ENCODE measurements around the gene DUSP15.

DUSP15 gene

DNA sequence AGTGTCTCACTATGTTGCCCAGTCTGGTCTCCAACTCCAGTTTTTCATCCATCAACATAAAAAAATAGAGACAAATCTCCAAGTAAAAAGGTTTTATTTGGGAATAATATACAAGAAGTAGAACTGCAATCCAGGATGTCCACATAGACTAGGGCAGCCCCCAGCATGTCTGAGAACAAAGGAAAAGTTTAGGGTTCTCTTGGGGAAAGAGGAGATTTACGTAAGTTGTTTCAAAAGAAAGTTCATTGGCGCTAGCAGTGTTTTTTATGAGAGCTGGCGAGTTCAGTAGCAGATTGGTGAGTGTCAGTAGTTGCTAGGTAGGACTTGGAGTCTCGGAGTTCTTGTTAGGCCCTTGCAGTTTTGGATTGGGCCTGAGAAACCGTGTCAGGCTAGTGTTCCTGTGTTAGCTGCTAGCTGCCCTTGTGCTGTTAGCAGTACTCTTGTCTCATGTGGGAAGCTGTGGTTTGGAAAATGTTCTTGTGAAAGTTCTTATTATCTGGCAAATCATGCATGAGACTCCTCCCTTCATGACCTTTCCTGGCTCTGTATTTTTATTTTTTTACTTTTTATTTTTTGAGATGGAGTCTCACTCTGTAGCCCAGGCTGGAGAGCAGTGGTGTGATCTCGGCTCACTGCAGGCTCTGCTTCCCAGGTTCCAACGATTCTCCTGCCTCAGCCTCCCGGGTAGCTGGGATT lies 24.8 kb upstream of the DUSP15 start:
- DNase-seq (ENCODE audit: low read depth in 2 of 2) = no peak

DNA sequence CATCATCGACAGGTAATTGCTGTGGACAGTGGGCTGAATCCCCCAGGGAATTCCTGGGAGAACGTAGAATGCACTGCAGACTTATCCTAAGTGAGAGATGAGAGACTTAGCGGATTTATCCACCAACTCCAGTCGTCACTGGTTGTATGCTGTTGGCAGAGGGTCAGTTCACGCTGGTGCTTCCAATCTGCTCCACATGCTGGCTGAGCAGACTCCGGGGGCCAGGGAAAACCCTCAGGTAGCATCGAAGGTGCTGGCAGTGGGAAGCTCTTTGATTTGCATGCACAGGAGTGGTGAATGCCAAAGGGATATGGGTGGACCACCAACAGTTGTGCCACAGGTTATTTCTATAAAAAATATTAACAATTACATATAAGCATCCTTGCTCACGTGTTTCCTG lies 20.3 kb upstream of the DUSP15 start:
- DNase-seq (ENCODE audit: low read depth in 2 of 2) = no peak

DNA sequence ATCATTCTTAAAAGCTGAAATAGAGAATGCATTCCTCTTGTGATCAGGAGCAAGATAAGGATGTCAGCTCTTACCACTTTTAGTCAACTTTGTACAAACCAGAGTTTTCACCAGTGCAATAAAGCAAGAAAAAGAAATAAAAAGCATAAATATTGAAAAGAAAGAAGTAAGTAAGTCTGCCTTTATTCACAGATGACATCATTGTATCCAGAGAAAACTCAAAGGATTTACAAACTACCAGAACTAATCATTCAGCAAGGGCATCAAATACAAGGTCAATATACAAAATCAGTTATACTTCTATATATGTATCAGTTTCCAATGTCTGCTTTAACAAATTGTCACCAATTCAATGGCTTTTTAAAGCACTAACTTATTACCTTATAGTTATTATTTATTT lies 13.5 kb upstream of the DUSP15 start:
- DNase-seq (ENCODE audit: low read depth in 2 of 2) = no peak

DNA sequence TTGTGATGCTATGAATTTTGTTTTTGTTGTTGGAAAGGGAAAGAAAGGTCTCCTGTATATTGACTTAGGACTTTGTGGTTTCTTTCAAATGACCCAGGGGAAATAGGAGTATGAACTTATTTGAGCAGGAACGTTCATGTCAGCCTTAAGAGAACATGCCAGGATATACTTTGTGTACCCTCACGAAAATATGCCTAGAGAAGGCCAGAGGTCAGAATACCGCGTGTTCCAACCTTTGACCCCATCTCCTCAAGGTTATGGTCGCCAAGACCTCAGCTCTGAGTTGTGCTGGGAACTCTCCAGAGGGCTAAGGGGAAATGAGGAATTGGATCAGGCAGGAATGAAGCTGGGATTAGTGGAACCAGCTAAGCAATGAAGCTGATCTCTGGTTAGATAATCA lies 11.6 kb upstream of the DUSP15 start:
- no peak for DNase-seq (ENCODE audit: low read depth in 2 of 2)

DNA sequence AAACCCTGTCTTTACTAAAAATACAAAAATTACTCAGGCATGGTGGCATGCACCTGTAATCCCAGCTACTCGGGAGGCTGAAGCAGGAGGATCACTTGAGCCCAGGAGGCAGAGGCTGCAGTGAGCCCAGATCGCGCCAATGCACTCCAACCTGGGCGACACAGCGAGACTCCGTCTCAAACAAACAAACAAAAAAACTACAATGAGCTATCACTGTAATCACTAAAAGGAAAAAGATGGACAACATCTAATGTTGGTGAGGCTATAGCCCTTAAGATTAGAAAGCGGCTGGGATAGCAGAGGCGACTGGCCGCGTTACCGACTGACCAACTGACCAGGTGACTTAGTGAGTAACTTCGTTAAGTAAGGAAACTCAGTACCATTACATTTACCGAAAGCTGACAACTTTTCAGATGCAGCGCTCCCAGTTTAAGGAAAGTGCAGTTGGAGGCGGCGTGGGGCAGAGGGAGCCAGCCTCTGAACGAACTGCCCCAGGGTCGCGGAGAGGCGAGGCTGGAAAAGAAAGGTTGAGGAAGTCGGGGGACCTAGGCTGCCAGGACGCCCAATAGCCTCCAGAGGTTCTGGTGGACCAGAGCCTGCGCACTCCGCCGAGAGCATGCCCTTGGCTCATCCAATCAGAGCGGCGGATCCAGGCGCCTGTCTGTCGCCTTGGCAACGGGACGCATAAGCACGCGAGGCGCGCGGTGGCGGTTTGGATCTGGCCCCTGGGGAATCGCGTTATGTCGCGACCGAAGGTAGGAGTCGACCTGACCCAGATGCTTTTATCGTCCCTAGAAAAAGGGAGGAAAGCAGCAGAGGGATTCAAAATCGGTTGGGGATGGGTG lies 9.0 kb upstream of the DUSP15 start:
- peak; percentile 43 to 48 for DNase-seq (ENCODE audit: low read depth in 2 of 2)

DNA sequence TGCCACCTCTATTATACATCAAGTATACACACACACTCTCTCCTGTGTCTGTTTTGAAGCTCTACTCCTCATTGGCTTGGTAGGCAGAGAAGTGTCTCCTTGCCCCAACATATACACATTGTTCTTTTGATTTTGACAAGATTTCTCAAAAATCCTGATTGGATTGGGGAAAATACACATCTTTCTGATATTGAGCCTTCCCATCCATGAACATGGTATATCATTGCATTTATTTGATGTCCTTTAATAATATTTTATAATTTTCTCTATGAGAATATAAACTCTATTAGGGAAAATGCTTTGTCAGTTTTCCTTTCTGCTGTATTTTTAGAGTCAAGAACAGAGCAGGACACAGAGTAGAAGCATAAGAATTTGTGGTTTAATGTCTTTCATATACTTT lies 7.4 kb upstream of the DUSP15 start:
- no peak for DNase-seq (ENCODE audit: low read depth in 2 of 2)

DNA sequence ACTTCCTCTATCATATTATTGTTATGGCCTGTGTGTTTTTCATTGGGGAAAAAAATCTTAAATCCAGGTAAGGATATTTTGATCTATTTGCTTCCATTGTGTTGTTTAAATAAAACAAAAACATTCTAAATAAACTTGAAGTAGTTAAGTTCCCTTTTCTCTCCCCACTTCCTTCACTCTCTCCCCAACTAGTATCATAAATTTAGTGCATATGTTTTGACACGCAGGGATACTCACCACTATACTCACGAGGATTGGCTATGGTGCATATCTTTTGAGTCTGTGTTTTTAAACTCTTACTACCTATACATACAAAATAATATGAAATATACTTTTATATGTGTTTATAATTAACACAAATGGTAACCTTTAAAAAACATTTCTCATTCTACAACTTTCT lies 5.3 kb upstream of the DUSP15 start:
- no peak for DNase-seq (ENCODE audit: low read depth in 2 of 2)

DNA sequence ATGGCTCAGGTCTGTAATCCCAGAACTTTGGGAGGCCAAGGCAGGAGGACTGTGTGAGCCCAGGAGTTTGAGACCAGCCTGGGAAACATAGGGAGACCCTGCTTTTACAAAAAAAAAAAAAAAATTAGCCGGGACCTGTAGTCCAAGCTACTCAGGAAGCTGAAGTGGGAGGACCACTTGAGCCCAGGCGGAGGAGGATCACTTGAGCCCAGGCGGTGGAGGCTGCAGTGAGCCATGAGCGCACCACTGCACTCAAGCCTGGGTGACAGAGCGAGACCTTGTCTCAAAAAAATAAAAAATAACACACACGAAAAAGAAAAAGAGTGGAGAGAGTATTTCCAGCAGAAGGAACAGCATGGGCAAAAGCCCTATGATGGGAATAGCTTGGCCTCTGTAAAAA lies 2.1 kb upstream of the DUSP15 start:
- DNase-seq (ENCODE audit: low read depth in 2 of 2) = no peak

DNA sequence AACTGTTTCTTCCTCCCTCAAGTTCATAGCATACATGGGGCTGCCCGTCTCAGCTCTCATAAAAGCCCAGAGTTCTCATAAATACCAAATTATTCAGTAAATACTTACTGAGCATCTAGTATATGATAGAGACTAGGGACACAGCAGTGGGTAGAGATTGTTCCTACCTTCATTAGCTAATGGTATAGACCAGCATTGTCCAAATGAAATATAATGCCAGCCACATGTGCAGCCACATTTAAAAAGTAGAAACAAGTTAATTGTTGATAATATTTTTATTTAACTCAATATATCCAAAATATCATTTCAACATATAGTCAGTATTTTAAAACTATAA lies 1.3 kb upstream of the DUSP15 start:
- DNase-seq (ENCODE audit: low read depth in 2 of 2) = no peak

DNA sequence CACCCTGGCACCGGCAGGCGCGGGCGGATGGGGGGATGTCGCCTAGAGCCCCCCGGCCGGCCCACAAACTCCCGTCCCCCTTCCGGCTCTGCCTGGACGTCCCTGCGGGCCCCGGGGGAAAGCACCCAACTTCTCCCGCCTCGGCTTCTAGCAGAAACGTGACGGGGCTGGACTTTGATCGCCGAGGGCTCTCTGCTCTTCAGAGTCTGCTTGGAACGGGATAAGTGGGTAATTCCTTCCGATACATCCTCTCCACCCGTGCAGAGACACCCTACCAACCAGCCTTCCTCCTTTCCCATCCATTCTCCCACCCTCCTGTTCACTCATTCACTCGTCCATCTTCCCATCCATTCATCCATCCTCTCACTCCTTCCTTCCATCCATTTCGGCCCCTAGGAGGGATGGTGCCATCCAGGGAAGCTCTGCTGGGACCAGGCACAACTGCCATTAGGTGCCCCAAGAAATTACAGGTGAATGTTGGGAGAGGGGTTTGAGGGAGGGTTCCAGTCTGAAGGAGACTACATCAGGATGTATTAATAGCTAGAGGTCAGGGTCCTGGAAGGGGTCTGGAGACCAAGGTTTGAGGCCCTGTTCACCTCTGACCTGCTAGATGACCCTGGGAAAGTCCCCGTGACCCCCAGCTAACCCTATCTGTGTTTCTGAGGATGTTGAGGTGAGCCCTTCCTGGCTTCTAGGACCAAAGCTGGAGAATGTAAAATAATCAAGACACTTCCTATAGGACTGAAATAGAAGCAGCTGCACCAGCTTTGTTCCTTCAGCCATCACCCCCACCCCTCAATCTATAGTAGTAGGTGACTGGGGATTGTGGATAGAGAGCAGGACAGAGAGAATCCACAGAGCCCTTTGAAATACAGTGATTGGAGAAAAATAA lies 645 bp upstream of the DUSP15 start:
- DNase-seq (ENCODE audit: low read depth in 2 of 2) = no peak

DNA sequence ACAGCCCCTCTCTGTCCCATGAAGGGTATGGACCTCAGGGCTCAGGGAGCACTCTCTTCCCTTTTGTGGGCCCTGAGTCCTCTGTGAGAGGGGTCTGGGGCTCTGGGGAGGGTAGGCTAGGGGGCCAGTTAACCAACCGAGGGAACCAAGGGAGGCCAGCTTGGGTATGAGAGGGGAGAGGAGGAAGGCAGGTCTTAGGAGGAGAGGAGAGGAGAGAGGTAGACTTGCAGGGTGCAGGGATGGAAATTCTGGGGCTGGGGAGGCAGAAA lies 720 bp downstream of the DUSP15 start:
- DNase-seq (ENCODE audit: low read depth in 2 of 2) = no peak

DNA sequence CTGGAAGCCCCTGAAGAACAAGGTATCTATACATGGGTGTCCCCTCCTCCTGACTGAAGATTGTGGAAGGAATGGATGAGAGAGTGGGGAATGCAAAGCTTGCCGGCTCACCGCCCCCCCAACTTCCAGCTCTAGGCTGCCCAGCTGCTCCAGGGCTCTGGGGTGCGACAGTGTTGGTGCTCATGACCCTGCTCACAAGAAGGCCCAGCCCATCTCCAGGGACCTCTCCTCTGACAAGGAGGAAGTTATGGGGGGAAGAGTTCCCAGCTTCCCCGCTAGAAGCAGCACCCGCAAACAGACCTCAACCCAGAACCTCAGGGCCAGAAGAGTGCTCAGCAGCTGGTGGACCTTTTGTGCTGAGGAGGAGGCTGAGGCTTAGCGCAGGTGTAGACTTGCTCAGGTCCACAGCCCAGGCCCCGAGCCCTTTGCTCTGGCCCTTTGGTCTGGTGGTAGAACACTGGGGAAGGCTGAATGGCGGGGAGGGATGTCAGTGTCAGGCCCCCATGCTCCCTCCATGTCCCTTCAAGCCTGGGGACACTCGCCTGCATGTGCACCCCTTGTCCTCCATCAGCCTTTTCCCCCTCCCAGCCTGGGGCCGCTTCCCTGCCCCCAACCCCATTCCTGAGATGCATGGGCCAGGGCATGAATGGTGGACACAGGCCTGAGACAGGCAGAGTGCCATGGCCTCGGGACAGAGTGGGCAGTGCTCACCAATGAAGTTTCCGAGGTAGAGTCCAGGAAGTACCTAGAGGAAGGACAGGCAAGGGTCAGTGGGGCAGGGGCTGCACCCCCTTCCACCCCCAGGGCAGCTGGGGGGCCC lies 1.3 kb downstream of the DUSP15 start:
- no peak for DNase-seq (ENCODE audit: low read depth in 2 of 2)

DNA sequence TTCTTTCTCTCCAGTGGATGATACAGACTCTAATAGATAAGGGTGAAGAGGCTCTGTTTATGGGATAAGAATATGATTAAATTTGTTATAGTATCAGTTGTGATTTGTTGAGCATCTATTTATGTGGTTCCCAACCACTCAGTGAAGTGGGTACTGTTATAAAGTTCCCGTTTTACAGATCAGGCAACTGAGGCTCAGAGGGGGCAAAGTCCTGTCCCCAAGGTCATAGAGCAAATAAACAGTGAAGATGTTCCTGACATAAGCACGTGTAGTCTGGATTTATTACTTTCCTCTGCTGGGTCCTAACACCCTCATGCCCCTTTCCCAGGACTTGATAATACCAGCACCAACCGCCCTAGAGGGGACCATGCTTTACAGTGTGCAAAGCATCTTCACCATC lies 4.1 kb downstream of the DUSP15 start:
- no peak for DNase-seq (ENCODE audit: low read depth in 2 of 2)

DNA sequence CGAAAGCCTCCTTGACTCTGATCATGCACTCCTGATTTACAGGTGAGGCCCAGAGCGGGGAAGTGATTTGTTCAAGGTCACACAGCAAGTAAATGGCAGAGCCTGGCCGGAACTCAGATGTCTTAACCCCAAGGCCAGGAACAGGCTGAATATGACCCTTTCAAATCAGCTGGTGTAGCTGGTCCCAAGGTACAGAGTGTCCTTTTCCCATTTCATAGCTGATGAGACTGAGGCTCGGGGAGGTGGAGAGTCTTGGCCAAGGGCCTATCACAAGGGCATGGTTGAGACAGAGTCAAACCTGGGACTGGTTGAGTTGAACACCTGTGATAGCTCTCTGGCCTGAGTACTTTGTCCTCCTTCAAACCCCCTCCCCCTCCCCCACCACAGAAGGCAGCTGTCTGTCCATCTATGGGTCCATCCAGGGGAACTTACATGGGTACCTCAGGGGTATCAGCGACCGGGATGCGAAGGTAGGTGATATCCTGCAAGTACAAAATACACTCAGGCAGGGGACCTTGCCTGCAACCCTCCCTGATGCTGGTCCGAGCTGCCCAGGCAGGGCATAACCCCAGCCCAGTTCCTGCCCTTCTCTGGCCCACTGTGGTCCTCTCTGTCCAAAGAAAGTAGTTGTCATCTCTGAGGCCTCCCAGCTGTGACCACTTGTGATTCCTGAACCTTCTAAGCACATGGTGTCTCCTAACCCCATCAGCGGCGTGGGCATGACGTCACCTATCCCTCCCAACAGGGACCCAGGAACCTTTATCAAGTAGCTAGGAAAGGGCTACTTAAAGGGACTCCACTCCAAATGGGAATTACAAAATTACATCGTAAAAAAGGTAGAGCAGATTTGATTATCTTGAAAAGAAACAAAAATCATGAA lies 5.6 kb downstream of the DUSP15 start:
- DNase-seq (ENCODE audit: low read depth in 2 of 2) = no peak

DNA sequence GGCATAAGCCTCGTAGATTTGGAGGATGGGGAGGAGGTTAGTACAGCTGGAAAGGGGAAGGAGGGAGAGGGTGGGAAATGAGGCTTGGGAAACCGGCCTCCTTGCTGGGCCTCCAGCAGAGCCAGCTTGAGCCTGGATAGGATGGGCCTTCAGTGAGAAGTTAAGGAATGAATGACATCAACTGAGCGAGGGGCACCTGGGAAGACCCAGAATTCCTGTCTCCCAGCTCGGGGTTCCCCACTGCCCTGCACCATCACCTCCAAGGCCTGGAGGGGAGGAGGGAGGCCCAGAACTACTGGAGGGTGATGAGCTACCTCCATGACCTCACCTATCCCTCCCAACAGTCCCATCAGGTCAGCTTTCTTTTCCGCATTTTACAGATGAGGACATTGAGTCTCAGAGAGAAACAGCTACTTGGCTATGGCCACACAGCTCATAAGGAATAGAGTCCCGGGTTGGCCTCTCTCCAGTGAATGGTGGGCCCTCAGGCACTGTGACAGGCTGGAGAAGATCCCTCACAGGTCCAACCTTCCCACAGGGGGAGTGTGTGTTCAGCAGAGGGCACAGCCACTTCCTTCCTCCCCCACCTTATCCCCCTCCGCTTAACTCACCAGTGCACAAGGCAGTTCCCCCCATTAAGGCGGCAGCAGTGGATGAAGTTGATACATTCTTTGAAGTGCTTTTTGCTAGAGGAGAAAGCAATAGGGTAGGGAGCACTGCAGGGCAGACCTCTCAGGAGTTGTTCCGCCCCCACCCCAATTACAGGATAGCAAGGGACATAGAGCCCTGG lies 6.8 kb downstream of the DUSP15 start:
- DNase-seq (ENCODE audit: low read depth in 2 of 2) = no peak

DNA sequence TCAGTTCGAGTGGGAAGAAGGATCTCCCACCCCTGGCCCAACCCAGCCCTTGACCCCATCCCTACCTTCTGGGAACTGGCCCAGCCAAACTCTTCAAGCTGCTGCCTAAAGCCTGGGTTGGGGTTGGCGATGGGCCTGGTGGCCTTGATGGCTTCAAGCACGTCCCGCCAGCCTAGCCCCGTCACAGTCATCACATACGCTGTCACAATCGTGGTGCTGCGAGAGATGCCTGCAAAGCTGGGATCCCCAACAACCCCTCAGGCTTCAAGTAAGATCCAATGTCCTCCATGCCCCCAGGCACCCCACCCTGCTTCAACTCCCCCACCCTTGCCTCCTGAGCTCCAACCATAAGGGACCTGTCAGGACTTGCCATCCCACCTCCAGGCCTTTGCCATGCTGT lies 7.8 kb downstream of the DUSP15 start:
- no peak for DNase-seq (ENCODE audit: low read depth in 2 of 2)

DNA sequence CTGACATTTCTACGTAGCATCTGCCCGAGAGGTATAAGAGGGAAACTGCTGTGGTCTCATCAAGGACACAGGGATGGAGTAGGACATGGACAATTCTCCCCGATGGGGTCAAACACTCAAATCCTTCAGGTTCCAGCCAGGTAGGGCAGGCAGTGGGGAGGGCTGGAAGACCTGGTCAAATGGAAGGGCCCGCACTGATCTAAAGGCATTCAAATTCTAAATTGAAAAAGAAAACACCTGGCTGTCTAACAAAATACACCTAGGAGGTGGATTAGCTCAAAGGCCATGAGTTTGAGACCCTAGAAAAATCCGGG lies 8.2 kb downstream of the DUSP15 start:
- DNase-seq (ENCODE audit: low read depth in 2 of 2) = no peak

DNA sequence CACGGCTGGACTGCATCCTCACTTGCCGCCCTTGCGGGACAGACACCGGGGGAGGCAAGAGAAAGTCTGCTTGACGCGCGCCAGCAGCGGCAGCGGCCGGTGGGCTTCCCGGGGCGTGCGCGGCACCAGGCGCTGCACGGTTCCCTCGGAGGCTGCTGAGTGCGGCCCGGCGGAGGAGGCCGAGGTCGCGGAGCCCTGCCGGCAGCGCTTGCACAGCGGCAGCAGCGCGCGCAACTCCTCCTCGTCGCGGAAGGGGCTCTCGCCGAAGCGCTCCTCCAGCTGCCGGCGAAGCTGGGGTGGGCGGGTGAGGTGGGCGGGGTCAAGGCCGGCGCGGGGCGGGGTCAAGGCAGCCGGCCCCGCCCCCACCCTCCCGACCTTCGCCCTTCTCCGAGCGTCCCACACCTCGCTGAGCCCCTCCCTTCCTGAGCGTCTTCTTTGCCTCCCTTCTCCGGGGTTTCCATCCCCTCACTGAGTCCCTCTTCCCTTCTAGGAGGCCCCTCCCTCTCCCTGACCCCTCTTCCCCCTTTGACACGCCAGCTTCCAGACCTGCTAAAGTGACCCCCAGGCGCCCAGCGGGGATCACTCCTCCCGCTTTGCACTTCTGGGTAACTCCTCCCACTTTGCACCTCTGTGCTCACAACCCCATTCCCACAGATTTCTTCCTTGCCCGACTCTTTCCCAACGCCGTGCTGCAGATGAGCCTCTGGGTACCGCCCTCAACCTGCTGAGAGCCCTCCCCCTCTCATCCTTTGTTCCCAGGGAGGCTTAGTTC lies 8.8 kb downstream of the DUSP15 start:
- peak; percentile 24 to 32 for DNase-seq (ENCODE audit: low read depth in 2 of 2)

DNA sequence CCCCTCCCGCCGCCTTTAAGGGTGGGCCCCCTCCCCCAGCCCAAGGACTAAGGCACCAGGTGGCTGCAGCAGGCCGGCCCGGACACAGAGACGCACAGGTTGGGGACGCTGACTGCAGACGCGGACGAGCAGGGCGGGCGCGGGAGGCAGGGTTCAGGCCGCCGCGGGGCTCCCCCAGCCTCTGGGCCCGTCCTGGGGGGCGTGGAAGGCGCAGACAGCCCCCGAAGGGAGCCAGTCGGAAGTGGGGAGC lies 9.3 kb downstream of the DUSP15 start:
- no peak for DNase-seq (ENCODE audit: low read depth in 2 of 2)
